Measurements from ENCODE around the gene BTNL9.
"Not testable (repeated sequence)": the region's sequence is repeated elsewhere in the genome, so short reads cannot be mapped to it uniquely, and the experiment has no call there.

Gene BTNL9

GRCh38 chr5:181100121-181100875 lies 60.2 kb downstream of the BTNL9 start:
- H3K4me1 ChIP-seq (ENCODE audit: control insufficient read depth, insufficient read depth, low read length, unreplicated experiment), result no peaks in the 10 kb centered on the region
- no peak overlapping the region for H2AFZ ChIP-seq (ENCODE audit: low read length, unreplicated experiment)
- no peak overlapping the region for H3K4me3 ChIP-seq (ENCODE audit: low read depth, low read length)
- H3K27me3 ChIP-seq (ENCODE audit: insufficient read depth, low read length), result peaks cover 26% of the 10 kb centered on the region
- no peak overlapping the region for H3K27ac ChIP-seq (ENCODE audit: low read depth, low read length)
- H3K36me3 ChIP-seq (ENCODE audit: insufficient read depth, low read length), result no peaks in the 10 kb centered on the region
- no peaks in the 10 kb centered on the region for H3K79me2 ChIP-seq (ENCODE audit: control insufficient read depth, insufficient read depth, low read length, unreplicated experiment)

- not testable (repeated sequence) for H2AFZ ChIP-seq (ENCODE audit: low read length, unreplicated experiment); H3K36me3 ChIP-seq (ENCODE audit: insufficient read depth, low read length); H3K4me1 ChIP-seq (ENCODE audit: control insufficient read depth, insufficient read depth, low read length, unreplicated experiment); H3K27ac ChIP-seq (ENCODE audit: low read depth, low read length); H3K4me3 ChIP-seq (ENCODE audit: low read depth, low read length); H3K79me2 ChIP-seq (ENCODE audit: control insufficient read depth, insufficient read depth, low read length, unreplicated experiment)
- peaks cover 34% of the 10 kb centered on the region for H3K27me3 ChIP-seq (ENCODE audit: insufficient read depth, low read length)
Measured at GRCh38 chr5:181101030-181101641, 61.1 kb downstream of the BTNL9 start.

GRCh38 chr5:181101930-181102674 lies 62.0 kb downstream of the BTNL9 start:
- H3K36me3 ChIP-seq (ENCODE audit: insufficient read depth, low read length); H3K4me1 ChIP-seq (ENCODE audit: control insufficient read depth, insufficient read depth, low read length, unreplicated experiment); H2AFZ ChIP-seq (ENCODE audit: low read length, unreplicated experiment); H3K27ac ChIP-seq (ENCODE audit: low read depth, low read length); H3K79me2 ChIP-seq (ENCODE audit: control insufficient read depth, insufficient read depth, low read length, unreplicated experiment); H3K4me3 ChIP-seq (ENCODE audit: low read depth, low read length): not testable (repeated sequence)
- peaks cover 42% of the 10 kb centered on the region for H3K27me3 ChIP-seq (ENCODE audit: insufficient read depth, low read length)

- H2AFZ ChIP-seq (ENCODE audit: low read length, unreplicated experiment); H3K4me3 ChIP-seq (ENCODE audit: low read depth, low read length); H3K79me2 ChIP-seq (ENCODE audit: control insufficient read depth, insufficient read depth, low read length, unreplicated experiment); H3K36me3 ChIP-seq (ENCODE audit: insufficient read depth, low read length); H3K27ac ChIP-seq (ENCODE audit: low read depth, low read length); H3K4me1 ChIP-seq (ENCODE audit: control insufficient read depth, insufficient read depth, low read length, unreplicated experiment): not testable (repeated sequence)
- peaks cover 59% of the 10 kb centered on the region for H3K27me3 ChIP-seq (ENCODE audit: insufficient read depth, low read length)
Measured at GRCh38 chr5:181104259-181104568, 64.1 kb downstream of the BTNL9 start.

- not testable (repeated sequence) for H3K4me3 ChIP-seq (ENCODE audit: low read depth, low read length); H2AFZ ChIP-seq (ENCODE audit: low read length, unreplicated experiment); H3K4me1 ChIP-seq (ENCODE audit: control insufficient read depth, insufficient read depth, low read length, unreplicated experiment); H3K79me2 ChIP-seq (ENCODE audit: control insufficient read depth, insufficient read depth, low read length, unreplicated experiment); H3K27ac ChIP-seq (ENCODE audit: low read depth, low read length); H3K36me3 ChIP-seq (ENCODE audit: insufficient read depth, low read length)
- peaks cover 59% of the 10 kb centered on the region for H3K27me3 ChIP-seq (ENCODE audit: insufficient read depth, low read length)
Measured at GRCh38 chr5:181104606-181105390, 64.7 kb downstream of the BTNL9 start.

- Histone ChIP-seq H2AFZ (ENCODE audit: low read length, unreplicated experiment) (no peak overlapping the region), H3K4me3 (ENCODE audit: low read depth, low read length) (no peak overlapping the region), H3K27me3 (ENCODE audit: insufficient read depth, low read length) (peaks cover 59% of the 10 kb centered on the region), H3K27ac (ENCODE audit: low read depth, low read length) (no peak overlapping the region), H3K36me3 (ENCODE audit: insufficient read depth, low read length) (no peaks in the 10 kb centered on the region), H3K4me1 (ENCODE audit: control insufficient read depth, insufficient read depth, low read length, unreplicated experiment) (no peaks in the 10 kb centered on the region), H3K79me2 (ENCODE audit: control insufficient read depth, insufficient read depth, low read length, unreplicated experiment) (no peaks in the 10 kb centered on the region)
Measured at GRCh38 chr5:181105391-181106025, 65.4 kb downstream of the BTNL9 start.

- Histone ChIP-seq H3K27me3 (ENCODE audit: insufficient read depth, low read length) (peaks cover 80% of the 10 kb centered on the region), H3K79me2 (ENCODE audit: control insufficient read depth, insufficient read depth, low read length, unreplicated experiment) (no peaks in the 10 kb centered on the region), H3K27ac (ENCODE audit: low read depth, low read length) (no peak overlapping the region), H3K36me3 (ENCODE audit: insufficient read depth, low read length) (no peaks in the 10 kb centered on the region), H2AFZ (ENCODE audit: low read length, unreplicated experiment) (no peak overlapping the region), H3K4me1 (ENCODE audit: control insufficient read depth, insufficient read depth, low read length, unreplicated experiment) (no peaks in the 10 kb centered on the region), H3K4me3 (ENCODE audit: low read depth, low read length) (no peak overlapping the region)
Measured at GRCh38 chr5:181107699-181108098, 67.6 kb downstream of the BTNL9 start.

- Histone ChIP-seq H3K4me1 (ENCODE audit: control insufficient read depth, insufficient read depth, low read length, unreplicated experiment) (no peaks in the 10 kb centered on the region), H3K27ac (ENCODE audit: low read depth, low read length) (no peak overlapping the region), H3K79me2 (ENCODE audit: control insufficient read depth, insufficient read depth, low read length, unreplicated experiment) (no peaks in the 10 kb centered on the region), H3K4me3 (ENCODE audit: low read depth, low read length) (no peak overlapping the region), H3K36me3 (ENCODE audit: insufficient read depth, low read length) (no peaks in the 10 kb centered on the region), H2AFZ (ENCODE audit: low read length, unreplicated experiment) (no peak overlapping the region), H3K27me3 (ENCODE audit: insufficient read depth, low read length) (peaks cover 87% of the 10 kb centered on the region)
Measured at GRCh38 chr5:181108578-181109165, 68.6 kb downstream of the BTNL9 start.

GRCh38 chr5:181109489-181110013 lies 69.5 kb downstream of the BTNL9 start:
- Histone ChIP-seq H3K4me1 (ENCODE audit: control insufficient read depth, insufficient read depth, low read length, unreplicated experiment) (no peaks in the 10 kb centered on the region), H3K79me2 (ENCODE audit: control insufficient read depth, insufficient read depth, low read length, unreplicated experiment) (no peaks in the 10 kb centered on the region), H3K27me3 (ENCODE audit: insufficient read depth, low read length) (peaks cover 90% of the 10 kb centered on the region), H2AFZ (ENCODE audit: low read length, unreplicated experiment) (no peak overlapping the region), H3K36me3 (ENCODE audit: insufficient read depth, low read length) (no peaks in the 10 kb centered on the region), H3K4me3 (ENCODE audit: low read depth, low read length) (no peak overlapping the region), H3K27ac (ENCODE audit: low read depth, low read length) (no peak overlapping the region)

GRCh38 chr5:181111010-181111409 lies 70.9 kb downstream of the BTNL9 start:
- Histone ChIP-seq H3K4me3 (ENCODE audit: low read depth, low read length) (no peak overlapping the region), H3K27me3 (ENCODE audit: insufficient read depth, low read length) (peaks cover 95% of the 10 kb centered on the region), H3K79me2 (ENCODE audit: control insufficient read depth, insufficient read depth, low read length, unreplicated experiment) (no peaks in the 10 kb centered on the region), H2AFZ (ENCODE audit: low read length, unreplicated experiment) (no peak overlapping the region), H3K27ac (ENCODE audit: low read depth, low read length) (no peak overlapping the region), H3K36me3 (ENCODE audit: insufficient read depth, low read length) (no peaks in the 10 kb centered on the region), H3K4me1 (ENCODE audit: control insufficient read depth, insufficient read depth, low read length, unreplicated experiment) (no peaks in the 10 kb centered on the region)
